Fibroblast of mammary gland (primary cell): ENCODE data around the gene LAMB4.

ENCODE experiments used
- DNase-seq: peaks from one replicate; pipeline ENCODE4 v3.0.0-alpha.2; 2010; ENCODE audit warnings: low read depth
- H3K4me3 ChIP-seq: 2 replicates; pipeline ENCODE4 v1.5.1; 2011; ENCODE audit warnings: low read depth, mild to moderate bottlenecking, low read length, moderate library complexity; ENCODE audit not compliant: control insufficient read depth
- CTCF ChIP-seq: conservative IDR thresholded peaks from 2 replicates; pipeline ENCODE4 v1.5.1; 2011; ENCODE audit warnings: low read depth, low read length, inconsistent platforms; ENCODE audit not compliant: control insufficient read depth, insufficient read depth

The LAMB4 gene

GRCh38 chr7:107998660-107999480, 131.3 kb downstream of the LAMB4 start:
- TF ChIP-seq CTCF = no peak
- DNase-seq = no peak
- H3K4me3 ChIP-seq = peak overlapping the region; percentile 89

- DNase-seq = no peak
- TF ChIP-seq CTCF = no peak
- no peak overlapping the region for H3K4me3 ChIP-seq
Observed at GRCh38 chr7:107998150-107998549, 132.0 kb downstream of the LAMB4 start.

GRCh38 chr7:107996072-107996882, 133.9 kb downstream of the LAMB4 start:
- peak; percentile 61 for DNase-seq
- no peak overlapping the region for H3K4me3 ChIP-seq
- no peak for TF ChIP-seq CTCF

- peak; percentile 90 for DNase-seq
- no peak for TF ChIP-seq CTCF
- no peak overlapping the region for H3K4me3 ChIP-seq
Observed at GRCh38 chr7:107995184-107996071, 134.7 kb downstream of the LAMB4 start.

- no peak overlapping the region for H3K4me3 ChIP-seq
- peak; percentile 72 for DNase-seq
- TF ChIP-seq CTCF = no peak
Observed at GRCh38 chr7:107994421-107995030, 135.6 kb downstream of the LAMB4 start.

- no peak overlapping the region for H3K4me3 ChIP-seq
- no peak for TF ChIP-seq CTCF
- no peak for DNase-seq
Observed at GRCh38 chr7:107993891-107994291, 136.3 kb downstream of the LAMB4 start.
